SK-N-DZ (cell line): ENCODE measurements around the gene OR6Y1.

ENCODE experiments used
- DNase-seq: peaks from one replicate; pipeline ENCODE4 v3.0.0-alpha.2; 2015; ENCODE audit warnings: low spot score

The OR6Y1 gene

GRCh38 chr1:158506369-158506987 lies 47.7 kb downstream of the OR6Y1 start:
- no peak for DNase-seq

GRCh38 chr1:158496374-158496773 lies 57.8 kb downstream of the OR6Y1 start:
- no peak for DNase-seq

- DNase-seq: no peak
Observed at GRCh38 chr1:158494796-158495195, 59.4 kb downstream of the OR6Y1 start.
